ENCODE data around the gene CARD14.

GRCh38 chr17:80151333-80151732 is 18.5 kb upstream of the CARD14 start:
- TF ChIP-seq, protein P1, sequence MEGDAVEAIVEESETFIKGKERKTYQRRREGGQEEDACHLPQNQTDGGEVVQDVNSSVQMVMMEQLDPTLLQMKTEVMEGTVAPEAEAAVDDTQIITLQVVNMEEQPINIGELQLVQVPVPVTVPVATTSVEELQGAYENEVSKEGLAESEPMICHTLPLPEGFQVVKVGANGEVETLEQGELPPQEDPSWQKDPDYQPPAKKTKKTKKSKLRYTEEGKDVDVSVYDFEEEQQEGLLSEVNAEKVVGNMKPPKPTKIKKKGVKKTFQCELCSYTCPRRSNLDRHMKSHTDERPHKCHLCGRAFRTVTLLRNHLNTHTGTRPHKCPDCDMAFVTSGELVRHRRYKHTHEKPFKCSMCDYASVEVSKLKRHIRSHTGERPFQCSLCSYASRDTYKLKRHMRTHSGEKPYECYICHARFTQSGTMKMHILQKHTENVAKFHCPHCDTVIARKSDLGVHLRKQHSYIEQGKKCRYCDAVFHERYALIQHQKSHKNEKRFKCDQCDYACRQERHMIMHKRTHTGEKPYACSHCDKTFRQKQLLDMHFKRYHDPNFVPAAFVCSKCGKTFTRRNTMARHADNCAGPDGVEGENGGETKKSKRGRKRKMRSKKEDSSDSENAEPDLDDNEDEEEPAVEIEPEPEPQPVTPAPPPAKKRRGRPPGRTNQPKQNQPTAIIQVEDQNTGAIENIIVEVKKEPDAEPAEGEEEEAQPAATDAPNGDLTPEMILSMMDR (optimal IDR thresholded peaks at IDR 0.05 in 1 of 3, IDR thresholded peaks at IDR 0.05 in 1 of 3, conservative IDR thresholded peaks at IDR 0.05 in 1 of 3; ENCODE audit: extremely low read depth in 1 of 3, insufficient read depth in 2 of 3, low read length in 3 of 3), result no peak
- no peak for TF ChIP-seq EZH2 (IDR thresholded peaks at IDR 0.05; ENCODE audit: low read length)

Measured in keratinocyte (primary cell).